SK-N-MC (cell line): ENCODE measurements around the gene COL6A3.
"Not testable (repeated sequence)": the region's sequence is repeated elsewhere in the genome, so short reads cannot be mapped to it uniquely, and the experiment has no call there.

ENCODE experiments used
- DNase-seq: peaks from one replicate; pipeline ENCODE4 v3.0.0-alpha.2; 2011; ENCODE audit warnings: low read depth, low spot score
- H3K27ac ChIP-seq: fragments of 200-600 bp; sonication (generic); 2 replicates; pipeline ENCODE4 v1.5.1; 2016; ENCODE audit warnings: mixed run types
- H3K36me3 ChIP-seq: fragments of 200-600 bp; sonication (generic); 2 replicates; pipeline ENCODE4 v1.6.1; 2017; ENCODE audit warnings: antibody characterized with exemption, low read length, mixed read lengths; ENCODE audit not compliant: insufficient read depth
- H3K4me3 ChIP-seq: fragments of 200-600 bp; sonication (generic); 2 replicates; pipeline ENCODE4 v1.5.1; 2016
- H3K9ac ChIP-seq: fragments of 200-600 bp; sonication (generic); 2 replicates; pipeline ENCODE4 v1.8.0; 2017; ENCODE audit warnings: mixed run types, mixed read lengths; ENCODE audit not compliant: insufficient read length
- H3K9me3 ChIP-seq: fragments of 200-600 bp; sonication (generic); 2 replicates; pipeline ENCODE4 v1.6.1; 2017; ENCODE audit warnings: low read depth, mild to moderate bottlenecking, antibody characterized with exemption, low read length, moderate library complexity, mixed read lengths
- EZH2 ChIP-seq: fragments of 200-600 bp; sonication (generic); IDR thresholded peaks from one replicate; pipeline ENCODE4 v1.6.1; 2017; ENCODE audit warnings: antibody characterized with exemption
- FOXP2 ChIP-seq: optimal IDR thresholded peaks from 2 replicates; pipeline ENCODE3; 2011; ENCODE audit warnings: mild to moderate bottlenecking, moderate library complexity; ENCODE audit not compliant: insufficient read depth; ENCODE audit errors: extremely low read length, control extremely low read depth
- POLR2AphosphoS5 ChIP-seq: IDR thresholded peaks from 2 replicates; pipeline ENCODE4 v1.6.1; 2012; ENCODE audit warnings: mild to moderate bottlenecking, low read depth, low read length, borderline replicate concordance

Gene COL6A3

GRCh38 chr2:237364655-237365054, 49.3 kb downstream of the COL6A3 start:
- Histone ChIP-seq H3K9ac (no peak overlapping the region), H3K36me3 (no peaks in the 10 kb centered on the region), H3K27ac (no peak overlapping the region)

GRCh38 chr2:237361194-237362004, 52.6 kb downstream of the COL6A3 start:
- H3K9ac ChIP-seq = no peak overlapping the region
- no peak overlapping the region for H3K27ac ChIP-seq
- no peak for TF ChIP-seq FOXP2
- no peak for TF ChIP-seq EZH2
- TF ChIP-seq POLR2AphosphoS5 = no peak
- H3K36me3 ChIP-seq = no peaks in the 10 kb centered on the region
- DNase-seq = no peak
- no peaks in the 10 kb centered on the region for H3K9me3 ChIP-seq
- no peak overlapping the region for H3K4me3 ChIP-seq

More at GRCh38 chr2:237364655-237365054, 49.3 kb downstream of the COL6A3 start:
- H3K4me3 ChIP-seq = no peak overlapping the region
- DNase-seq = no peak
- TF ChIP-seq EZH2 (no peak), POLR2AphosphoS5 (no peak), FOXP2 (no peak)
- H3K9me3 ChIP-seq = no peaks in the 10 kb centered on the region

GRCh38 chr2:237359894-237360780, 53.8 kb downstream of the COL6A3 start:
- Histone ChIP-seq H3K4me3 (no peak overlapping the region), H3K27ac (no peak overlapping the region), H3K9me3 (no peaks in the 10 kb centered on the region), H3K36me3 (no peaks in the 10 kb centered on the region), H3K9ac (no peak overlapping the region)
- no peak for DNase-seq
- TF ChIP-seq POLR2AphosphoS5 (no peak), FOXP2 (no peak), EZH2 (no peak)

- H3K36me3 ChIP-seq = no peaks in the 10 kb centered on the region
- H3K27ac ChIP-seq = no peak overlapping the region
- TF ChIP-seq POLR2AphosphoS5 (no peak), EZH2 (no peak), FOXP2 (no peak)
- no peak for DNase-seq
- H3K4me3 ChIP-seq = no peak overlapping the region
- H3K9ac ChIP-seq = no peak overlapping the region
- H3K9me3 ChIP-seq = no peaks in the 10 kb centered on the region
Observed at GRCh38 chr2:237359518-237359840, 54.5 kb downstream of the COL6A3 start.

- Histone ChIP-seq H3K9ac (no peak overlapping the region), H3K9me3 (no peaks in the 10 kb centered on the region), H3K4me3 (no peak overlapping the region), H3K27ac (no peak overlapping the region), H3K36me3 (no peaks in the 10 kb centered on the region)
- TF ChIP-seq EZH2 (no peak), POLR2AphosphoS5 (no peak), FOXP2 (no peak)
- no peak for DNase-seq
Observed at GRCh38 chr2:237358721-237359517, 55.0 kb downstream of the COL6A3 start.

- no peaks in the 10 kb centered on the region for H3K36me3 ChIP-seq
- H3K27ac ChIP-seq = no peak overlapping the region
- H3K9me3 ChIP-seq = no peaks in the 10 kb centered on the region
- TF ChIP-seq EZH2 = no peak
- no peak for TF ChIP-seq FOXP2
- no peak for TF ChIP-seq POLR2AphosphoS5
- H3K4me3 ChIP-seq = no peak overlapping the region
- DNase-seq = no peak
- no peak overlapping the region for H3K9ac ChIP-seq
Observed at GRCh38 chr2:237355701-237356100, 58.3 kb downstream of the COL6A3 start.

GRCh38 chr2:237354892-237355291, 59.1 kb downstream of the COL6A3 start:
- DNase-seq = no peak
- H3K36me3 ChIP-seq = no peaks in the 10 kb centered on the region
- no peak overlapping the region for H3K27ac ChIP-seq
- TF ChIP-seq EZH2 = no peak
- no peak for TF ChIP-seq FOXP2
- TF ChIP-seq POLR2AphosphoS5 = no peak
- no peak overlapping the region for H3K9ac ChIP-seq
- no peak overlapping the region for H3K4me3 ChIP-seq
- no peaks in the 10 kb centered on the region for H3K9me3 ChIP-seq

GRCh38 chr2:237354172-237354571, 59.8 kb downstream of the COL6A3 start:
- not testable (repeated sequence) for H3K27ac ChIP-seq, H3K4me3 ChIP-seq, H3K9ac ChIP-seq, H3K36me3 ChIP-seq, DNase-seq, H3K9me3 ChIP-seq
